HEK293 (cell line): ENCODE data around the gene EXT2.

Experiments used
- CTCF ChIP-seq: fragments of 450-650 bp; formaldehyde crosslinking; IDR thresholded peaks from 2 replicates; pipeline ENCODE4 v1.5.1; 2016; ENCODE audit warnings: missing biosample characterization, missing genetic modification characterization
- IKZF3 ChIP-seq: fragments of 450-650 bp; IDR thresholded peaks from 2 replicates; pipeline ENCODE4 v1.5.0; 2018; ENCODE audit warnings: missing biosample characterization, mild to moderate bottlenecking, missing genetic modification characterization, moderate library complexity
- KLF9 ChIP-seq: fragments of 450-650 bp; formaldehyde crosslinking; IDR thresholded peaks from 2 replicates; pipeline ENCODE4 v1.5.1; 2016; ENCODE audit warnings: missing biosample characterization, missing genetic modification characterization, low read depth
- YY1 ChIP-seq: fragments of 450-650 bp; formaldehyde crosslinking; IDR thresholded peaks from 2 replicates; pipeline ENCODE4 v1.5.1; 2018; ENCODE audit warnings: missing biosample characterization, missing genetic modification characterization
- ZNF629 ChIP-seq: fragments of 450-650 bp; formaldehyde crosslinking; IDR thresholded peaks from 2 replicates; pipeline ENCODE4 v1.5.1; 2017; ENCODE audit warnings: missing biosample characterization, missing genetic modification characterization
- TF ChIP-seq, protein P1 (sequence below): IDR thresholded peaks from 2 replicates; pipeline ENCODE4 v1.6.1; 2011; ENCODE audit warnings: mild to moderate bottlenecking, low read depth, low read length, borderline replicate concordance

GRCh38 chr11:44108260-44108659, 12.8 kb downstream of the EXT2 start:
- TF ChIP-seq IKZF3 (tag by site-specific recombination) (no peak), ZNF629 (tag by site-specific recombination) (no peak), CTCF (tag by site-specific recombination) (no peak), KLF9 (tag by site-specific recombination) (no peak), YY1 (tag by site-specific recombination) (no peak)
- TF ChIP-seq, protein P1, sequence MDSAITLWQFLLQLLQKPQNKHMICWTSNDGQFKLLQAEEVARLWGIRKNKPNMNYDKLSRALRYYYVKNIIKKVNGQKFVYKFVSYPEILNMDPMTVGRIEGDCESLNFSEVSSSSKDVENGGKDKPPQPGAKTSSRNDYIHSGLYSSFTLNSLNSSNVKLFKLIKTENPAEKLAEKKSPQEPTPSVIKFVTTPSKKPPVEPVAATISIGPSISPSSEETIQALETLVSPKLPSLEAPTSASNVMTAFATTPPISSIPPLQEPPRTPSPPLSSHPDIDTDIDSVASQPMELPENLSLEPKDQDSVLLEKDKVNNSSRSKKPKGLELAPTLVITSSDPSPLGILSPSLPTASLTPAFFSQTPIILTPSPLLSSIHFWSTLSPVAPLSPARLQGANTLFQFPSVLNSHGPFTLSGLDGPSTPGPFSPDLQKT = no peak
